ENCODE measurements around the gene CR2.
"Not testable (repeated sequence)": the region's sequence is repeated elsewhere in the genome, so short reads cannot be mapped to it uniquely, and the experiment has no call there.

Gene CR2

GRCh38 chr1:207499573-207499972 lies 45.4 kb downstream of the CR2 start:
- Mint-ChIP-seq H3K36me3 (ENCODE audit: insufficient read depth) (no peaks in the 10 kb centered on the region), H3K9me3 (no peaks in the 10 kb centered on the region), H3K4me3 (no peak overlapping the region), H3K4me1 (no peaks in the 10 kb centered on the region), H3K27me3 (peaks cover 72% of the 10 kb centered on the region), H3K27ac (ENCODE audit: low read depth) (no peak overlapping the region)
- DNase-seq (ENCODE audit: low spot score in 2 of 2) (peak; percentile 21 to 49), ATAC-seq (replicated peaks; ENCODE audit: extremely low read depth, poor library complexity, severe bottlenecking) (peak; percentile 64)

GRCh38 chr1:207500306-207500705 lies 46.2 kb downstream of the CR2 start:
- H3K27ac Mint-ChIP-seq (ENCODE audit: low read depth): no peak overlapping the region
- H3K27me3 Mint-ChIP-seq: peaks cover 72% of the 10 kb centered on the region
- H3K4me1 Mint-ChIP-seq: no peaks in the 10 kb centered on the region
- H3K9me3 Mint-ChIP-seq: no peaks in the 10 kb centered on the region
- no peaks in the 10 kb centered on the region for H3K36me3 Mint-ChIP-seq (ENCODE audit: insufficient read depth)
- H3K4me3 Mint-ChIP-seq: no peak overlapping the region
- ATAC-seq (replicated peaks; ENCODE audit: extremely low read depth, poor library complexity, severe bottlenecking): no peak
- no peak for DNase-seq (ENCODE audit: low spot score in 2 of 2)

- Mint-ChIP-seq H3K4me3 (no peak overlapping the region), H3K27me3 (peaks cover 73% of the 10 kb centered on the region), H3K9me3 (no peaks in the 10 kb centered on the region), H3K27ac (ENCODE audit: low read depth) (no peak overlapping the region), H3K4me1 (no peaks in the 10 kb centered on the region), H3K36me3 (ENCODE audit: insufficient read depth) (no peaks in the 10 kb centered on the region)
- DNase-seq (ENCODE audit: low spot score in 2 of 2) (no peak), ATAC-seq (replicated peaks; ENCODE audit: extremely low read depth, poor library complexity, severe bottlenecking) (no peak)
Observed at GRCh38 chr1:207501071-207501470, 46.9 kb downstream of the CR2 start.

- no peak overlapping the region for H3K4me3 Mint-ChIP-seq
- peaks cover 2% of the 10 kb centered on the region for H3K36me3 Mint-ChIP-seq (ENCODE audit: insufficient read depth)
- no peaks in the 10 kb centered on the region for H3K4me1 Mint-ChIP-seq
- no peak overlapping the region for H3K27ac Mint-ChIP-seq (ENCODE audit: low read depth)
- peaks cover 75% of the 10 kb centered on the region for H3K27me3 Mint-ChIP-seq
- H3K9me3 Mint-ChIP-seq: no peaks in the 10 kb centered on the region
- DNase-seq (ENCODE audit: low spot score in 2 of 2) (no peak), ATAC-seq (replicated peaks; ENCODE audit: extremely low read depth, poor library complexity, severe bottlenecking) (no peak)
Observed at GRCh38 chr1:207502726-207503125, 48.6 kb downstream of the CR2 start.

GRCh38 chr1:207503950-207504349 lies 49.8 kb downstream of the CR2 start:
- Mint-ChIP-seq H3K9me3 (no peaks in the 10 kb centered on the region), H3K4me1 (no peaks in the 10 kb centered on the region), H3K27ac (ENCODE audit: low read depth) (no peak overlapping the region), H3K4me3 (no peak overlapping the region), H3K27me3 (peaks cover 64% of the 10 kb centered on the region), H3K36me3 (ENCODE audit: insufficient read depth) (peaks cover 2% of the 10 kb centered on the region)
- DNase-seq (ENCODE audit: low spot score in 2 of 2) (no peak), ATAC-seq (replicated peaks; ENCODE audit: extremely low read depth, poor library complexity, severe bottlenecking) (no peak)

- H3K4me1 Mint-ChIP-seq: no peaks in the 10 kb centered on the region
- H3K27me3 Mint-ChIP-seq: peaks cover 59% of the 10 kb centered on the region
- H3K9me3 Mint-ChIP-seq: no peaks in the 10 kb centered on the region
- H3K27ac Mint-ChIP-seq (ENCODE audit: low read depth): no peak overlapping the region
- peaks cover 2% of the 10 kb centered on the region for H3K36me3 Mint-ChIP-seq (ENCODE audit: insufficient read depth)
- H3K4me3 Mint-ChIP-seq: no peak overlapping the region
- ATAC-seq (replicated peaks; ENCODE audit: extremely low read depth, poor library complexity, severe bottlenecking) (no peak), DNase-seq (ENCODE audit: low spot score in 2 of 2) (no peak)
Observed at GRCh38 chr1:207504438-207504837, 50.3 kb downstream of the CR2 start.

- Mint-ChIP-seq H3K4me1 (no peaks in the 10 kb centered on the region), H3K36me3 (ENCODE audit: insufficient read depth) (peaks cover 2% of the 10 kb centered on the region), H3K27ac (ENCODE audit: low read depth) (no peak overlapping the region), H3K9me3 (no peaks in the 10 kb centered on the region), H3K4me3 (no peak overlapping the region), H3K27me3 (peaks cover 28% of the 10 kb centered on the region)
- DNase-seq (ENCODE audit: low spot score in 2 of 2) (no peak), ATAC-seq (replicated peaks; ENCODE audit: extremely low read depth, poor library complexity, severe bottlenecking) (no peak)
Observed at GRCh38 chr1:207510444-207510843, 56.3 kb downstream of the CR2 start.

GRCh38 chr1:207514890-207515289 lies 60.8 kb downstream of the CR2 start:
- Mint-ChIP-seq H3K4me1 (no peaks in the 10 kb centered on the region), H3K27me3 (peaks cover 25% of the 10 kb centered on the region), H3K9me3 (no peaks in the 10 kb centered on the region), H3K27ac (ENCODE audit: low read depth) (no peak overlapping the region), H3K4me3 (no peak overlapping the region), H3K36me3 (ENCODE audit: insufficient read depth) (no peaks in the 10 kb centered on the region)
- no peak for DNase-seq (ENCODE audit: low spot score in 2 of 2)
- no peak for ATAC-seq (replicated peaks; ENCODE audit: extremely low read depth, poor library complexity, severe bottlenecking)

- DNase-seq (ENCODE audit: low spot score in 2 of 2) (no peak), ATAC-seq (replicated peaks; ENCODE audit: extremely low read depth, poor library complexity, severe bottlenecking) (no peak)
- H3K4me3 Mint-ChIP-seq: no peak overlapping the region
- H3K27me3 Mint-ChIP-seq: peaks cover 22% of the 10 kb centered on the region
- no peaks in the 10 kb centered on the region for H3K9me3 Mint-ChIP-seq
- H3K27ac Mint-ChIP-seq (ENCODE audit: low read depth): no peak overlapping the region
- H3K4me1 Mint-ChIP-seq: no peaks in the 10 kb centered on the region
- no peaks in the 10 kb centered on the region for H3K36me3 Mint-ChIP-seq (ENCODE audit: insufficient read depth)
Observed at GRCh38 chr1:207516729-207517128, 62.6 kb downstream of the CR2 start.

- Mint-ChIP-seq H3K4me1 (no peaks in the 10 kb centered on the region), H3K36me3 (ENCODE audit: insufficient read depth) (no peaks in the 10 kb centered on the region), H3K27ac (ENCODE audit: low read depth) (no peak overlapping the region), H3K27me3 (peaks cover 22% of the 10 kb centered on the region), H3K9me3 (no peaks in the 10 kb centered on the region), H3K4me3 (no peak overlapping the region)
- no peak for DNase-seq (ENCODE audit: low spot score in 2 of 2)
- no peak for ATAC-seq (replicated peaks; ENCODE audit: extremely low read depth, poor library complexity, severe bottlenecking)
Observed at GRCh38 chr1:207518608-207519236, 64.6 kb downstream of the CR2 start.

GRCh38 chr1:207519505-207520399 lies 65.6 kb downstream of the CR2 start:
- H3K4me3 Mint-ChIP-seq: no peak overlapping the region
- no peak overlapping the region for H3K27ac Mint-ChIP-seq (ENCODE audit: low read depth)
- DNase-seq (ENCODE audit: low spot score in 2 of 2): no peak
- no peaks in the 10 kb centered on the region for H3K4me1 Mint-ChIP-seq
- H3K36me3 Mint-ChIP-seq (ENCODE audit: insufficient read depth): no peaks in the 10 kb centered on the region
- no peak for ATAC-seq (replicated peaks; ENCODE audit: extremely low read depth, poor library complexity, severe bottlenecking)
- no peaks in the 10 kb centered on the region for H3K9me3 Mint-ChIP-seq
- peaks cover 22% of the 10 kb centered on the region for H3K27me3 Mint-ChIP-seq

GRCh38 chr1:207520400-207521345 lies 66.5 kb downstream of the CR2 start:
- H3K4me3 Mint-ChIP-seq; H3K9me3 Mint-ChIP-seq; H3K36me3 Mint-ChIP-seq (ENCODE audit: insufficient read depth); ATAC-seq (replicated peaks; ENCODE audit: extremely low read depth, poor library complexity, severe bottlenecking); DNase-seq (ENCODE audit: low spot score in 2 of 2); H3K27ac Mint-ChIP-seq (ENCODE audit: low read depth); H3K4me1 Mint-ChIP-seq: not testable (repeated sequence)
- peaks cover 22% of the 10 kb centered on the region for H3K27me3 Mint-ChIP-seq
